ENCODE results near the gene TMEM141. TPM values are rescaled to one million over a fixed set of nuclear protein-coding genes. Genes with fewer than 3 reads are reported as not detected.

The TMEM141 gene
- total RNA-seq, 2 experiments from 2014 or later, result 43.2 to 70.2 TPM

- Histone ChIP-seq H4K20me1 (ENCODE audit: insufficient read depth, low read length) (no peaks in the 10 kb centered on the region), H3K4me2 (ENCODE audit: low read length) (no peak overlapping the region), H3K79me2 (ENCODE audit: insufficient read depth, low read depth, low read length) (no peaks in the 10 kb centered on the region), H2AFZ (ENCODE audit: low read length) (no peak overlapping the region), H3K4me1 (ENCODE audit: insufficient read depth, low read length, poor library complexity, severe bottlenecking) (no peaks in the 10 kb centered on the region), H3K9me3 (ENCODE audit: low read length) (no peaks in the 10 kb centered on the region), H3K36me3 (ENCODE audit: insufficient read depth, low read length) (peaks cover 85% of the 10 kb centered on the region), H3K4me3 (ENCODE audit: low read depth, low read length, poor library complexity, severe bottlenecking) (no peak overlapping the region), H3K27ac (ENCODE audit: low read depth, low read length, poor library complexity, severe bottlenecking) (no peak overlapping the region), H3K9me2 (ENCODE audit: insufficient read depth, low read length) (no peaks in the 10 kb centered on the region)
- no peak for TF ChIP-seq EZH2phosphoT487 (IDR thresholded peaks at IDR 0.05; ENCODE audit: borderline replicate concordance, low read depth, low read length)
- TF ChIP-seq CTCF (conservative IDR thresholded peaks at IDR 0.05; ENCODE audit: low read length), result no peak
- BruUV-seq (replicated peaks), result no TSS peak
- ChIA-PET POLR2A (interaction anchor here (0.6 kb wide), 1 partner anchor 172 kb away, joined by 3 read pairs; no protein-coding TSS in a partner anchor), CTCF (ENCODE audit: unreplicated experiment) (no interaction called here)
- intact Hi-C loops (cut with micrococcal nuclease; ENCODE audit: unreplicated experiment), result no loop called here
- DNase-seq (ENCODE audit: low spot score), result no peak
Measured at GRCh38 chr9:136828474-136829140, 37.5 kb downstream of the TMEM141 start.

GRCh38 chr9:136829412-136829811 is 38.3 kb downstream of the TMEM141 start:
- no TSS peak for BruUV-seq (replicated peaks)
- ChIA-PET POLR2A (no interaction called here), CTCF (ENCODE audit: unreplicated experiment) (no interaction called here)
- H4K20me1 ChIP-seq (ENCODE audit: insufficient read depth, low read length), result no peaks in the 10 kb centered on the region
- no peak overlapping the region for H3K4me3 ChIP-seq (ENCODE audit: low read depth, low read length, poor library complexity, severe bottlenecking)
- no peaks in the 10 kb centered on the region for H3K9me2 ChIP-seq (ENCODE audit: insufficient read depth, low read length)
- no peak overlapping the region for H3K27ac ChIP-seq (ENCODE audit: low read depth, low read length, poor library complexity, severe bottlenecking)
- H3K9me3 ChIP-seq (ENCODE audit: low read length), result no peaks in the 10 kb centered on the region
- H2AFZ ChIP-seq (ENCODE audit: low read length), result no peak overlapping the region
- no peak overlapping the region for H3K4me2 ChIP-seq (ENCODE audit: low read length)
- TF ChIP-seq EZH2phosphoT487 (IDR thresholded peaks at IDR 0.05; ENCODE audit: borderline replicate concordance, low read depth, low read length) (no peak), CTCF (conservative IDR thresholded peaks at IDR 0.05; ENCODE audit: low read length) (no peak)
- no peaks in the 10 kb centered on the region for H3K79me2 ChIP-seq (ENCODE audit: insufficient read depth, low read depth, low read length)
- H3K36me3 ChIP-seq (ENCODE audit: insufficient read depth, low read length), result peaks cover 86% of the 10 kb centered on the region
- H3K4me1 ChIP-seq (ENCODE audit: insufficient read depth, low read length, poor library complexity, severe bottlenecking), result no peaks in the 10 kb centered on the region
- intact Hi-C loops (cut with micrococcal nuclease; ENCODE audit: unreplicated experiment), result no loop called here
- no peak for DNase-seq (ENCODE audit: low spot score)
